ENCODE data around the gene WIZ.

Gene WIZ

DNA sequence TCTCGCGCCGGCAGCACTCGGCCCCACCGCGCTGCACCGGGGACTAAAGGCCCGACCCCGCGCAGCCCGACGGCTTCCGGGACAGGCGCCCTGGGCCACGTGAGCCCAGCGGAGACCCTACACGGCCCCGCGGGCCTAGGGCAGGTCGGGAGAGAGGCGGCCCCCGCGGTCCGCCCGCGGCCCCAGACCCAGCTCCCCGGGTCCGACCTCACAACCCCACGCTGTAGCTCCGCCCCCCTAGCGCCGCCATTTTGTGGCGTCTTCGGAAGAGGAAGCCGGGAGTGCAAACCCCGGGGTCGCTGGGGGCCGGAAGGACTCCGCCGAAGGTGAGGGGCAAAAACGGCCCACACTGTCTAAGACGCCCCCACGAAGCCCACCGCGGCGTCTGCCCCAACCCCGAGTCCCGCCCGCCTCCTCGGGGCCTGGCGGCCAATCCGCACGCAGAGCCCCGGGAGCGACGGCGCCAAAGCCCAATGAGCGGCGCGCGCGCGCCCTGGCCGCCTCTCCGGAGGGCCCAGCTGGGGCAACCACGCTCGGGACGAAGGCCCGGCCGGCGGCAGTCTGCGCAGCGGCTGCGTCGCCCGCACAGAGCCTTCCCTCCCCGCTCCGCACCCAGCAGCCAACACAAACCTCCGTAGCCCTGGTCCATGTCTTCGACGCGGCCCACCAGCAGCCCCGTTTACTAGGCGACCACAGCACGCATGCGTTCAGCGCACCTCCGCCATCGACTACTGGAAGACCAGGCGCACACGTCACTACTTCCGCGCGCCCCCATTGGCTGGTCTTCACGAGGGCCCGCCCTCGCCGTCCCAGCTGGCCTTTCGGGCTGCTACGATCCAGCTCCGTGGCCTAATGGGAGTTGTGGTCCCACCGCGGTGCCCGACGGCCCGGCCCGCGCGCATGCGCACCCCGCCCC is 70.4 kb downstream of the WIZ start, which contains the start of gene AKAP8 (continued):
- TF ChIP-seq, protein P1, sequence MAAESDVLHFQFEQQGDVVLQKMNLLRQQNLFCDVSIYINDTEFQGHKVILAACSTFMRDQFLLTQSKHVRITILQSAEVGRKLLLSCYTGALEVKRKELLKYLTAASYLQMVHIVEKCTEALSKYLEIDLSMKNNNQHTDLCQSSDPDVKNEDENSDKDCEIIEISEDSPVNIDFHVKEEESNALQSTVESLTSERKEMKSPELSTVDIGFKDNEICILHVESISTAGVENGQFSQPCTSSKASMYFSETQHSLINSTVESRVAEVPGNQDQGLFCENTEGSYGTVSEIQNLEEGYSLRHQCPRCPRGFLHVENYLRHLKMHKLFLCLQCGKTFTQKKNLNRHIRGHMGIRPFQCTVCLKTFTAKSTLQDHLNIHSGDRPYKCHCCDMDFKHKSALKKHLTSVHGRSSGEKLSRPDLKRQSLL (tag by site-specific recombination; IDR thresholded peaks at IDR 0.05): no peak; the same call in 1 of the 2 replicates
- TF ChIP-seq ZFP3 (tag by site-specific recombination; IDR thresholded peaks at IDR 0.05; ENCODE audit: low read depth): no peak
- no peak for TF ChIP-seq ZNF830 (tag by site-specific recombination; IDR thresholded peaks at IDR 0.05; ENCODE audit: low read depth)
- TF ChIP-seq, protein P2, sequence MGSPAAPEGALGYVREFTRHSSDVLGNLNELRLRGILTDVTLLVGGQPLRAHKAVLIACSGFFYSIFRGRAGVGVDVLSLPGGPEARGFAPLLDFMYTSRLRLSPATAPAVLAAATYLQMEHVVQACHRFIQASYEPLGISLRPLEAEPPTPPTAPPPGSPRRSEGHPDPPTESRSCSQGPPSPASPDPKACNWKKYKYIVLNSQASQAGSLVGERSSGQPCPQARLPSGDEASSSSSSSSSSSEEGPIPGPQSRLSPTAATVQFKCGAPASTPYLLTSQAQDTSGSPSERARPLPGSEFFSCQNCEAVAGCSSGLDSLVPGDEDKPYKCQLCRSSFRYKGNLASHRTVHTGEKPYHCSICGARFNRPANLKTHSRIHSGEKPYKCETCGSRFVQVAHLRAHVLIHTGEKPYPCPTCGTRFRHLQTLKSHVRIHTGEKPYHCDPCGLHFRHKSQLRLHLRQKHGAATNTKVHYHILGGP (tag by site-specific recombination; IDR thresholded peaks at IDR 0.05): no peak
- no peak for TF ChIP-seq ZNF707 (tag by site-specific recombination; IDR thresholded peaks at IDR 0.05)
- no peak for TF ChIP-seq ZNF621 (tag by site-specific recombination; IDR thresholded peaks at IDR 0.05)
- no peak; the same call in 1 of the 2 replicates for TF ChIP-seq ZXDB (tag by site-specific recombination; IDR thresholded peaks at IDR 0.05)
- TF ChIP-seq, protein P3, sequence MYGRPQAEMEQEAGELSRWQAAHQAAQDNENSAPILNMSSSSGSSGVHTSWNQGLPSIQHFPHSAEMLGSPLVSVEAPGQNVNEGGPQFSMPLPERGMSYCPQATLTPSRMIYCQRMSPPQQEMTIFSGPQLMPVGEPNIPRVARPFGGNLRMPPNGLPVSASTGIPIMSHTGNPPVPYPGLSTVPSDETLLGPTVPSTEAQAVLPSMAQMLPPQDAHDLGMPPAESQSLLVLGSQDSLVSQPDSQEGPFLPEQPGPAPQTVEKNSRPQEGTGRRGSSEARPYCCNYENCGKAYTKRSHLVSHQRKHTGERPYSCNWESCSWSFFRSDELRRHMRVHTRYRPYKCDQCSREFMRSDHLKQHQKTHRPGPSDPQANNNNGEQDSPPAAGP (tag by site-specific recombination; IDR thresholded peaks at IDR 0.05): no peak
- TF ChIP-seq ZNF561 (tag by site-specific recombination; IDR thresholded peaks at IDR 0.05; ENCODE audit: borderline replicate concordance): peak; percentile 78
- peak; percentile 89 for TF ChIP-seq GLIS2 (tag by site-specific recombination; IDR thresholded peaks at IDR 0.05)
- TF ChIP-seq SP3 (tag by site-specific recombination; IDR thresholded peaks at IDR 0.05): peak; percentile 58; the same call in 1 of the 2 replicates
- TF ChIP-seq ZNF202 (tag by site-specific recombination; IDR thresholded peaks at IDR 0.05; ENCODE audit: borderline replicate concordance): no peak
- TF ChIP-seq ZNF2 (tag by site-specific recombination; IDR thresholded peaks at IDR 0.05): no peak
- no peak for TF ChIP-seq ZBTB48 (tag by site-specific recombination; IDR thresholded peaks at IDR 0.05)
- no peak for TF ChIP-seq ZNF664 (tag by site-specific recombination; IDR thresholded peaks at IDR 0.05)
- TF ChIP-seq ZFP69B (tag by site-specific recombination; IDR thresholded peaks at IDR 0.05): no peak; the same call in 1 of the 2 replicates
- no peak for TF ChIP-seq MYNN (tag by site-specific recombination; IDR thresholded peaks at IDR 0.05; ENCODE audit: borderline replicate concordance)
- no peak for TF ChIP-seq ZNF560 (tag by site-specific recombination; IDR thresholded peaks at IDR 0.05; ENCODE audit: borderline replicate concordance)
- TF ChIP-seq, protein P4, sequence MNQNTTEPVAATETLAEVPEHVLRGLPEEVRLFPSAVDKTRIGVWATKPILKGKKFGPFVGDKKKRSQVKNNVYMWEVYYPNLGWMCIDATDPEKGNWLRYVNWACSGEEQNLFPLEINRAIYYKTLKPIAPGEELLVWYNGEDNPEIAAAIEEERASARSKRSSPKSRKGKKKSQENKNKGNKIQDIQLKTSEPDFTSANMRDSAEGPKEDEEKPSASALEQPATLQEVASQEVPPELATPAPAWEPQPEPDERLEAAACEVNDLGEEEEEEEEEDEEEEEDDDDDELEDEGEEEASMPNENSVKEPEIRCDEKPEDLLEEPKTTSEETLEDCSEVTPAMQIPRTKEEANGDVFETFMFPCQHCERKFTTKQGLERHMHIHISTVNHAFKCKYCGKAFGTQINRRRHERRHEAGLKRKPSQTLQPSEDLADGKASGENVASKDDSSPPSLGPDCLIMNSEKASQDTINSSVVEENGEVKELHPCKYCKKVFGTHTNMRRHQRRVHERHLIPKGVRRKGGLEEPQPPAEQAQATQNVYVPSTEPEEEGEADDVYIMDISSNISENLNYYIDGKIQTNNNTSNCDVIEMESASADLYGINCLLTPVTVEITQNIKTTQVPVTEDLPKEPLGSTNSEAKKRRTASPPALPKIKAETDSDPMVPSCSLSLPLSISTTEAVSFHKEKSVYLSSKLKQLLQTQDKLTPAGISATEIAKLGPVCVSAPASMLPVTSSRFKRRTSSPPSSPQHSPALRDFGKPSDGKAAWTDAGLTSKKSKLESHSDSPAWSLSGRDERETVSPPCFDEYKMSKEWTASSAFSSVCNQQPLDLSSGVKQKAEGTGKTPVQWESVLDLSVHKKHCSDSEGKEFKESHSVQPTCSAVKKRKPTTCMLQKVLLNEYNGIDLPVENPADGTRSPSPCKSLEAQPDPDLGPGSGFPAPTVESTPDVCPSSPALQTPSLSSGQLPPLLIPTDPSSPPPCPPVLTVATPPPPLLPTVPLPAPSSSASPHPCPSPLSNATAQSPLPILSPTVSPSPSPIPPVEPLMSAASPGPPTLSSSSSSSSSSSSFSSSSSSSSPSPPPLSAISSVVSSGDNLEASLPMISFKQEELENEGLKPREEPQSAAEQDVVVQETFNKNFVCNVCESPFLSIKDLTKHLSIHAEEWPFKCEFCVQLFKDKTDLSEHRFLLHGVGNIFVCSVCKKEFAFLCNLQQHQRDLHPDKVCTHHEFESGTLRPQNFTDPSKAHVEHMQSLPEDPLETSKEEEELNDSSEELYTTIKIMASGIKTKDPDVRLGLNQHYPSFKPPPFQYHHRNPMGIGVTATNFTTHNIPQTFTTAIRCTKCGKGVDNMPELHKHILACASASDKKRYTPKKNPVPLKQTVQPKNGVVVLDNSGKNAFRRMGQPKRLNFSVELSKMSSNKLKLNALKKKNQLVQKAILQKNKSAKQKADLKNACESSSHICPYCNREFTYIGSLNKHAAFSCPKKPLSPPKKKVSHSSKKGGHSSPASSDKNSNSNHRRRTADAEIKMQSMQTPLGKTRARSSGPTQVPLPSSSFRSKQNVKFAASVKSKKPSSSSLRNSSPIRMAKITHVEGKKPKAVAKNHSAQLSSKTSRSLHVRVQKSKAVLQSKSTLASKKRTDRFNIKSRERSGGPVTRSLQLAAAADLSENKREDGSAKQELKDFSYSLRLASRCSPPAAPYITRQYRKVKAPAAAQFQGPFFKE (tag by site-specific recombination; IDR thresholded peaks at IDR 0.05; ENCODE audit: borderline replicate concordance): no peak
- TF ChIP-seq ZNF837 (tag by site-specific recombination; IDR thresholded peaks at IDR 0.05): no peak
- TF ChIP-seq ZNF133 (tag by site-specific recombination; IDR thresholded peaks at IDR 0.05): no peak
- TF ChIP-seq SP7 (tag by site-specific recombination; IDR thresholded peaks at IDR 0.05): 0 out of 2 replicates have a peak, but pooled peaks have one; percentile 17
- TF ChIP-seq ZNF132 (tag by site-specific recombination; IDR thresholded peaks at IDR 0.05; ENCODE audit: borderline replicate concordance): no peak
- TF ChIP-seq, protein P5, sequence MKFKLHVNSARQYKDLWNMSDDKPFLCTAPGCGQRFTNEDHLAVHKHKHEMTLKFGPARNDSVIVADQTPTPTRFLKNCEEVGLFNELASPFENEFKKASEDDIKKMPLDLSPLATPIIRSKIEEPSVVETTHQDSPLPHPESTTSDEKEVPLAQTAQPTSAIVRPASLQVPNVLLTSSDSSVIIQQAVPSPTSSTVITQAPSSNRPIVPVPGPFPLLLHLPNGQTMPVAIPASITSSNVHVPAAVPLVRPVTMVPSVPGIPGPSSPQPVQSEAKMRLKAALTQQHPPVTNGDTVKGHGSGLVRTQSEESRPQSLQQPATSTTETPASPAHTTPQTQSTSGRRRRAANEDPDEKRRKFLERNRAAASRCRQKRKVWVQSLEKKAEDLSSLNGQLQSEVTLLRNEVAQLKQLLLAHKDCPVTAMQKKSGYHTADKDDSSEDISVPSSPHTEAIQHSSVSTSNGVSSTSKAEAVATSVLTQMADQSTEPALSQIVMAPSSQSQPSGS (tag by site-specific recombination; IDR thresholded peaks at IDR 0.05; ENCODE audit: low read depth): peak; percentile 43; the same call in 1 of the 2 replicates
- no peak for TF ChIP-seq ZNF248 (tag by site-specific recombination; IDR thresholded peaks at IDR 0.05)
- TF ChIP-seq ZNF585B (tag by site-specific recombination; IDR thresholded peaks at IDR 0.05): no peak

All from HEK293 (cell line).